GM18951 (cell line): ENCODE results near the gene TSR1.

Experiments used
- POLR2A ChIP-seq: IDR thresholded peaks from 4 replicates; pipeline ENCODE4 v1.6.1; 2011; ENCODE audit warnings: mild to moderate bottlenecking; ENCODE audit not compliant: insufficient read length, insufficient read depth; ENCODE audit errors: extremely low read depth
- in situ Hi-C: fragments of 300-500 bp; cut with MboI; formaldehyde crosslinking; loops from one replicate; pipeline ENCODE4 v1.12.0; 2022; ENCODE audit warnings: low sequenced_read_pairs, mixed read lengths, inconsistent platforms; ENCODE audit not compliant: unreplicated experiment

Gene TSR1

DNA sequence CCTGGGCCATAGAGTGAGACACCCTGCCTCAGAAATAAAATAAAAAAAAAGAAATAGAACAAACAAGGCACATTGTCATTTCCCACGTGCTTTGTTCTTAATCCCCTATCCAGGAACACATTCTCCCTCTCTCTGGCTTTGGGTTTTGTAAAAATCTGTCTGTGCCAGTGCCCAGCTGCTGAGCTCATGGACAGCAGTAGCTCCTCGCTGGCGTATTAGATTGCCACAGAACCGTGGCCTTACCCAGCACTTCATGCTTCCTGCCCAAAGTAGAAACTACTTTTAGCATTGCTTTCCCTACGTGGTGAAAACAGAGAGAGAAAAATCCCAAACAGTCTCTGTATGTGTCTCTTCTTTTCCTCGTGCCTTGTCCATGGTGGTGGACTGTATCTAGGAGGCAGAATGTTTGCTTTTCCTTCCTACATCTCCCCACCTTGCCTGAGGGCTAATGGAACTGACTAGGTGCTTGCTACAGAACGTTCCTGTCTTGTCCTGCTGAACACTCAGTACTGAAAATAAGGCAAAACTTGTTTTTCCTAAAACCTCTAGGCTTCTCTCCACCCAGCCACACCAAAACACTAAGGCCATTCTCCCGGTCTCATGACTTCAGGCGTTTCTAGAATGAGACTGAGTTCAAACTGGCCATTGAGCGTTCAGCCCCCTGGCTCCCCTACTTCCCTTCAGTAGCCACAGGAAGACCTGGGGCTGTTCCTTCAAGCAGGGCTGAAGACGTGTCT, 38.5 kb upstream of the TSR1 start:
- in situ Hi-C loops = no loop called here
- TF ChIP-seq POLR2A = no peak

DNA sequence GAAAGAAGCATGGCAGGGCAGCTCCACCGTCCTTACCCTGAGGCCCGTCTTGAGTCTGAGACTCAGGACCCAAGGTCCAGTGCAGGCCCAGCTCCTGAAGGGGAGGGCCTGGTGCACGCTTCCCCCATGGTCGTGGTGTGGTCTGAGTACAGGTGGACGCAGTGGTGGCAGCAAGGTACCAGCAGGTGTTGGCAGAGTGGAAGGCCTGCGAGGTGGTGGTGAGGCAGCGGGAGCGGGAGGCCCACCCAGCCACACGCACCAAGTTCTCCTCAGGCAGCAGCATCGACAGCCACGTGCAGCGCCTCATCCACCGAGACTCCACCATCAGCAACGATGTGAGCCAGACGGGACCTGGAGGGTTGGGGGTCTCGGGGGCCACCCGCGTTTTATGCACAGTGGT, 36.9 kb upstream of the TSR1 start:
- no peak for TF ChIP-seq POLR2A
- in situ Hi-C loops = no loop called here

- no peak for TF ChIP-seq POLR2A
- in situ Hi-C loops = no loop called here
Observed at GRCh38 chr17:2372681-2373080, 36.4 kb upstream of the TSR1 start.

GRCh38 chr17:2372180-2372579, 35.9 kb upstream of the TSR1 start:
- no peak for TF ChIP-seq POLR2A
- in situ Hi-C loops = no loop called here

GRCh38 chr17:2371183-2372130, 35.2 kb upstream of the TSR1 start:
- TF ChIP-seq POLR2A = no peak
- in situ Hi-C loops = no loop called here

DNA sequence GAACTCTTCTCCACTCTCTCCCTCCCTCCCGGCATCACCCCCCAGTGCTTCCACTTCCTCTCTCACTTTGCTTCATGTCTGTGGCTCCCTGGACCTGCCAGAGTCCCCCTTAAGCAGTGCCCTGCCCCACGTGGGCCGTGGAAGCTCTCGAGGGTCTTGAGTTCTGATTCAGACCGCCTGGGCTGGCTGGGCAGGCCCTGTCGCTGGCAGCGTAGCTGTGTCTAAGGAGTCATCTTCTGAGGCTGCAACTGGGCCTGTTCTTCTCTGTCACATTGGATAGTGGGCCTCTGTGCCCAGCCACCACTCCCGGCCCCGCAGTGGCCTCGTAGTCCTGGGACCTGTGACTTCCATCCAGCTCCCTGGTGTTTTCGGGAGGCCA, 33.9 kb upstream of the TSR1 start:
- in situ Hi-C loops = no loop called here

GRCh38 chr17:2369551-2370210, 33.4 kb upstream of the TSR1 start:
- in situ Hi-C loops = no loop called here
- no peak for TF ChIP-seq POLR2A

More for the DNA sequence above, 33.9 kb upstream of the TSR1 start:
- TF ChIP-seq POLR2A = no peak

DNA sequence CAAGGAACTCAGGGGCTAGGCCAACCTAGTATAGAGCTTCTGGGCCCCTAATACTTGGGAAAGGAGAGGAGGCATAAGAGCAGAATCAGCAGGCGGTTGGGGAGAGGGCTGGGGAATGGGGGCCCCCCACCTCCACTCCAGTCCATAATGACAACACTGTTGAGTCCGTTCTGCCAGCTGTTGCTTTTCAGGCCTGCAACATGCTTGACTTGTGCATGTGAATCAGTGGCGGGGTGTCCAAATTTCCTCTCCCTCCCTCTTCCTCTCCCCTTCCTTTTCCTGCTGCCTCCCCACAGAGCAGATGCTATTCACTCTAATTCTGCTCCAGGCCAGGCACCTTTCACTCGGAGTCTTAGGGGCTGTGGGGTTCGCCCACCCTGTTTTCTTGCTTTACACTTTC, 32.8 kb upstream of the TSR1 start:
- no peak for TF ChIP-seq POLR2A
- in situ Hi-C loops = no loop called here

DNA sequence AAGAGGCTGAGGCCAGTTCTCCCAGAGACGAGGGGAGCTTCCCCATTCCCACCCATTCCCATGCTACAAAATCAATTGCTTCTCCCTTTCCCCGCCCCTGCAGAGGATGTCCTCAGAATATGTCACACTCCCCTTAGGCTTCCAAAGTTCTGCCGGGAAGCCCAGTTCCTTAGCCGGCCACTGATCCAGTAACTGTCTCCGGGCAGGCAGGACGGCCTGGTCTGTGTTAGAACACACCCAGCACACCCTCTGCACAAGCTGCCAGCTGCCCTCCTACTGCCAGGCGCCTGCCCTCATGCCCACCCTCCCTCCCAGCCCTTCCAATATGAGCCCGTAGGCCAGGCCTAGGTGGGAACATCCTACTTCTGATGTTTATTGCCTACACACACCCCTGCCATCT, 32.1 kb upstream of the TSR1 start:
- in situ Hi-C loops = no loop called here
- no peak for TF ChIP-seq POLR2A

DNA sequence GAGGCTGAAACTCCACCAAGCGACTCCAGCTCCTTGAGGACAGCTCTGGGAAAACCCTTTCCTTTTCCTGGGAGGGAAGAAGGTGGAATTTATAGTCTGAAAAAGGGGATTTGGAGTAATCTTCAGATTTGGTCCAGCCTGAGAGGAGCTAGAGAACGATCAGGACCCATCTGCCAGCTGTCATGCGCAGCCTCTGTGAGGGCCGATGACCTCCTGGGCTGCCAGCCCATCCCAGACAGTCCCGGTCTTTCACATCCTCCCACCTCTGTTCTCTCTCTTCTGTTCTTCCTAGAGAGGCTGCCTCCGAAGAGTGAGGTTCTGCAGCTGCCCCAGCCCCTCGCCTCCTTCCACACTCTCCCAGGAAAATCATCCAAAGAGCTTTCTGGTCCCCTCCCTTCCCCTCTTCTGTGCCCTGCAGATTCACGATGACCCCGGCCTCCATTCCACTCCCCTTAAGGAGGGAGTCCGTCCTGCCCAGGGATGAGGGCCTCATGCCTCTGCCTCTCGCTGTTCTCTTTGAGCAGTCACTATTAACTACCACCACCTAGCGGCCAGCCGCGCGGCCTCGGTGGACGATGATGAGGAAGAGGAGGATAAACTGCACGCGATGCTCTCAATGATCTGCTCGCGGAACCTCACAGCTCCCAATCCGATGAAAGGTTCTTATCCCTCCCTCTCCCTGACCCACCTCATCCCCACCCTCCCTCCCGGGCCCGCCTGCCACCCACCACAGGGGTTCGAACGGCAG, 30.7 kb upstream of the TSR1 start:
- in situ Hi-C loops = no loop called here
- no peak for TF ChIP-seq POLR2A

DNA sequence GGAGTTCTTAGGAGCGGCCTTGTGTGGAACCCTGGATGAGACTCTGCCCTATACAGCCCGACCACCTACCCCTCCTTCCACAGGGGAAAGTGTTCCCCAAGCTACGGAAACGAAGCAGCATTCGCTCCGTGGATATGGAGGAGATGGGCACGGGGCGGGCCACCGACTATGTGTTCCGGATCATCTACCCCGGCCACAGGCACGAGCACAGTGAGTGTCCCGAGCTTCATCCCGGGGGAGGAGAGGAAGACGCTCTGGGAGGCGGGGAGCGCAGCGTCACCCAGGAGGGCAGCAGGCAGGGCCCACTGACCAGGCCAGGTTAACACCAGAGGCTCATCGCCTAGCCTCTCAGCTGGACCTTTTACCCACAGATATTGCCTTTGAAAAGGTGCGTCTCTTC, 28.9 kb upstream of the TSR1 start:
- TF ChIP-seq POLR2A = no peak
- in situ Hi-C loops = no loop called here

DNA sequence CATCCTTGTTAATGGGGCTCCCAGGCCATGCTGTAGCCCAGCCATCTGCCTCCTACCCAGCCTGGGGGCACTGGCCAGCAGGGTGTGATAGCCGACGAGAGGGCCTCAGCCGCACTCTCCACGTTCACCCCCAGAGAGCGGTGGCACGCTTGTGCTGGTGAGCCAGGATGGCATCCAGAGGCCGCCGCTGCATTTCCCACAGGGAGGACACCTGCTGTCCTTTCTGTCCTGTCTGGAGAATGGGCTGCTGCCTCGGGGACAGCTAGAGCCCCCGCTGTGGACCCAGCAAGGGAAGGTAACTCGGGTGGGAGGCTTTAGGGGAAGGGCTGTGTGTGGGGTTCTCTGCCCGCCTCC, 28.5 kb upstream of the TSR1 start:
- no peak for TF ChIP-seq POLR2A
- in situ Hi-C loops = no loop called here
